Chondrocyte (in vitro differentiated cells): Measurements from ENCODE around the gene ALDH16A1. TPM values are rescaled to one million over a fixed set of nuclear protein-coding genes. Genes with fewer than 3 reads are reported as not detected.

Source experiments
- DNase-seq: peaks from one replicate; pipeline ENCODE4 v3.0.0; 2021; ENCODE audit warnings: mixed read lengths, low spot score
- H3K27ac Mint-ChIP-seq: one replicate; pipeline ENCODE4 v1.8.0; 2021; ENCODE audit warnings: mild to moderate bottlenecking, moderate library complexity, mixed read lengths; ENCODE audit not compliant: unreplicated experiment
- H3K27me3 Mint-ChIP-seq: 2 replicates; pipeline ENCODE4 v1.8.0; 2021; ENCODE audit warnings: low read depth, mixed read lengths
- H3K36me3 Mint-ChIP-seq: 2 replicates; pipeline ENCODE4 v1.8.0; 2021; ENCODE audit warnings: low read depth, mixed read lengths
- H3K4me1 Mint-ChIP-seq: 2 replicates; pipeline ENCODE4 v1.8.0; 2021; ENCODE audit warnings: low read depth, mild to moderate bottlenecking, mixed read lengths
- H3K4me3 Mint-ChIP-seq: one replicate; pipeline ENCODE4 v1.8.0; 2021; ENCODE audit warnings: mild to moderate bottlenecking, moderate library complexity, mixed read lengths; ENCODE audit not compliant: unreplicated experiment
- H3K9me3 Mint-ChIP-seq: 2 replicates; pipeline ENCODE4 v1.8.0; 2021; ENCODE audit warnings: low read depth, mixed read lengths
- total RNA-seq: library from RNA; stranded (reverse); gene quantifications from 3 replicates; pipeline ENCODE4 v1.2.1, GENCODE V29; 2021
- TF ChIP-seq, protein P1 (sequence below): fragments of 200-600 bp; sonication (generic); IDR thresholded peaks from 2 replicates; pipeline ENCODE4 v1.5.0; 2021; ENCODE audit warnings: antibody characterized with exemption, mild to moderate bottlenecking, moderate library complexity

The ALDH16A1 gene
- total RNA-seq, 1 donor from 2014 or later, result 23.2 TPM

DNA sequence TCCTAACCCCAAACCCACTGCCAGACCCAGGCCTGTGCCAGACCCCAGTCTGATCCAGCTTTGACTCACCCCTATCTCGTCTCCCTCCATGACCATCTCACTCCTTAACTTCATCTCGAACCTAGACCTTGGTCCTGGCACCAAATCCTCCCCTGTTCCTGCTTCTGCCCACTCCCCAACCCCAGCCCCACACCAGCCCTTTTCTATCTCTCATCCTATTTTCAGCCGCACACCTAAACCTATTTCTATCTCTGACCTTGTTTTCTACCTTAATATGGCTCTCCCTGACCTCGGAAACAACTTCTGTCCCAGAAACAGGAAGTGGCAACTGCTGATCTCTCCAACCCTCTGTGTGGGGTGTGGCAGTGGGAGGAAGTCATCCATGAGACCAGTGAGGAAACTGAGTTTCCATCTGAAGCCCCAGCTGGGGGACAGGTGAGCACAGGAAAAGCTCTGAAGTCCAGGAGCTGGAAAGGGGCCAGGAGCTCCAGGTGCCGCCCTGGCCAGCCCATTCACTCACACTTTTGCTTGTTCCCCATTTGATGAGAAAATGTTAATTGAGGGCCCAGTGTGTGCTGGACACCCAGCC is 43.5 kb upstream of the ALDH16A1 start:
- Mint-ChIP-seq H3K27ac (no peak overlapping the region), H3K27me3 (peaks cover 3% of the 10 kb centered on the region), H3K4me3 (no peak overlapping the region), H3K9me3 (no peaks in the 10 kb centered on the region), H3K36me3 (no peaks in the 10 kb centered on the region), H3K4me1 (no peaks in the 10 kb centered on the region)
- TF ChIP-seq, protein P1, sequence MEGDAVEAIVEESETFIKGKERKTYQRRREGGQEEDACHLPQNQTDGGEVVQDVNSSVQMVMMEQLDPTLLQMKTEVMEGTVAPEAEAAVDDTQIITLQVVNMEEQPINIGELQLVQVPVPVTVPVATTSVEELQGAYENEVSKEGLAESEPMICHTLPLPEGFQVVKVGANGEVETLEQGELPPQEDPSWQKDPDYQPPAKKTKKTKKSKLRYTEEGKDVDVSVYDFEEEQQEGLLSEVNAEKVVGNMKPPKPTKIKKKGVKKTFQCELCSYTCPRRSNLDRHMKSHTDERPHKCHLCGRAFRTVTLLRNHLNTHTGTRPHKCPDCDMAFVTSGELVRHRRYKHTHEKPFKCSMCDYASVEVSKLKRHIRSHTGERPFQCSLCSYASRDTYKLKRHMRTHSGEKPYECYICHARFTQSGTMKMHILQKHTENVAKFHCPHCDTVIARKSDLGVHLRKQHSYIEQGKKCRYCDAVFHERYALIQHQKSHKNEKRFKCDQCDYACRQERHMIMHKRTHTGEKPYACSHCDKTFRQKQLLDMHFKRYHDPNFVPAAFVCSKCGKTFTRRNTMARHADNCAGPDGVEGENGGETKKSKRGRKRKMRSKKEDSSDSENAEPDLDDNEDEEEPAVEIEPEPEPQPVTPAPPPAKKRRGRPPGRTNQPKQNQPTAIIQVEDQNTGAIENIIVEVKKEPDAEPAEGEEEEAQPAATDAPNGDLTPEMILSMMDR, result no peak
- no peak for DNase-seq

DNA sequence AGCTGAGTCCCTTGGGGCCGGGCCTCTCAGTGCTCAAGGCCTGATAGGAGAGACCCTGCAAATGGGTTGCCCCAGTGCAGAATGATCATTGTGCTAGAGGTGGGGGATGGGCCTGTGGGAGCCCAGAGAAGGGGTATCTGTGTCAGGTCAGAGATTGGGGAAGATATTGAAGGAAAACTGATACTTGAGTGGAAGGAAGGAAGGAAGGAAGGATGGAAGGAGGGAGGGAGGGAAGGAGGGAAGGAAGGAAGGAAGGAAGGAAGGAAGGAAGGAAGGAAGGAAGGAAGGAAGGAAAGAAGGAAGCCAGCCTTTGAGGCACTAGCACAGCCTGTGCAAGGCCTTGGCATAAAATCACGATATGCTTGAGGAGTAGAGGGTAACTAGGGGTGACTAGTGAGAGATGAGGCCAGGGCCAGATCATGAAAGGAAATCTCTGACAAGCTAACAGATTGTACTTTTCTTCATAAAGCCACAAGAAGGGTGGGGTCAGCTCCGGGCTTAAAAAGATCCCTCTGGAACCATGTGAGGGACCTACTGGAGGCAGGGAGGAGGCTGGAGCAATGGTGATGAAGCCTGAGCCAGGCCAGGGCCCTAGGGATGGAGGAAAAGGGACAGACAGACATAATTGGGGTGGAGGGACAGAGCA is 41.2 kb upstream of the ALDH16A1 start:
- Mint-ChIP-seq H3K27ac (no peak overlapping the region), H3K4me1 (no peaks in the 10 kb centered on the region), H3K36me3 (no peaks in the 10 kb centered on the region), H3K27me3 (peaks cover 7% of the 10 kb centered on the region), H3K4me3 (no peak overlapping the region), H3K9me3 (no peaks in the 10 kb centered on the region)
- no peak for DNase-seq
- TF ChIP-seq, protein P1, result no peak

DNA sequence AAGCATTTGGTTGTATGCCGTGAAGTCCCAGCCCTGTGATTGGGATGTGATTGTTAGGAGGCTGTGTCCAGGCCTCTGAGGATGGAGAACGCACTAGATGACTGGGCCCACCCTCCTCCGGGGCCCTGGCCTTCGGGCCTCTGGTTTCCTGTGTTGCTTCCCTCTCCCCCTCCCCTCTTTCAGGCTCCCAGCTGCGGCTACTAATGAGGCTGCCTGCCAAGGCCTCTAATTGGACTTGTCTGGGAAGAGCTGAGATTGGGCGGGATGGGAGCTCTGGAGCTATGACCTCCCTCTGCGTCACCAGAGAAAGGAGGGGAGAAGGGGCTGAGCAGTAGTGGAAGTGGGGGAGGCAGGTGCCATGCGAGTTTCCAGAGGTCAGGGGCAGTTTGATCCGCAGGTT is 39.7 kb upstream of the ALDH16A1 start:
- Mint-ChIP-seq H3K9me3 (no peaks in the 10 kb centered on the region), H3K27ac (no peak overlapping the region), H3K27me3 (peaks cover 14% of the 10 kb centered on the region), H3K4me3 (no peak overlapping the region), H3K36me3 (no peaks in the 10 kb centered on the region), H3K4me1 (no peaks in the 10 kb centered on the region)
- TF ChIP-seq, protein P1, result no peak
- no peak for DNase-seq

DNA sequence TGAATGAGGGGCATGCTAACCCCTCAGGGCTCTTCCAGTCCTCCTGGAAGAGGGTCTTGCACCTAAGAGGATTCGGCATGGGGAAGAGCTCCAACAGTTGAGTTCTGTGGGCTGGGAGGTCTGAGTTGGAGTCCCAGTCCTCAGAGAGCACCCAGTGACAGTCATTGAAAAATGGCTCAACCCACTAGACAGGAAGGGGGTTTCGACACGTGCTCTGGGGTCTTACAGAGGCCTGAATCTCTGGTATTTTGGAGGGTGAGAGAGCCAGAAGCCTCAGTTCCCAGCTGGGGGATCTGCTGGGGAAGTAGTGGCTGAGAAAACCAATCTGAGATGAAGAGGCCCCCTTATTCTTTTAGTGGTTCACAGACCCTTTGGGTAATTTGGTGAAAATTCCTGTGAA is 38.8 kb upstream of the ALDH16A1 start:
- Mint-ChIP-seq H3K4me1 (no peaks in the 10 kb centered on the region), H3K27me3 (peaks cover 22% of the 10 kb centered on the region), H3K27ac (no peak overlapping the region), H3K9me3 (no peaks in the 10 kb centered on the region), H3K4me3 (no peak overlapping the region), H3K36me3 (no peaks in the 10 kb centered on the region)
- no peak for DNase-seq
- TF ChIP-seq, protein P1, result no peak

DNA sequence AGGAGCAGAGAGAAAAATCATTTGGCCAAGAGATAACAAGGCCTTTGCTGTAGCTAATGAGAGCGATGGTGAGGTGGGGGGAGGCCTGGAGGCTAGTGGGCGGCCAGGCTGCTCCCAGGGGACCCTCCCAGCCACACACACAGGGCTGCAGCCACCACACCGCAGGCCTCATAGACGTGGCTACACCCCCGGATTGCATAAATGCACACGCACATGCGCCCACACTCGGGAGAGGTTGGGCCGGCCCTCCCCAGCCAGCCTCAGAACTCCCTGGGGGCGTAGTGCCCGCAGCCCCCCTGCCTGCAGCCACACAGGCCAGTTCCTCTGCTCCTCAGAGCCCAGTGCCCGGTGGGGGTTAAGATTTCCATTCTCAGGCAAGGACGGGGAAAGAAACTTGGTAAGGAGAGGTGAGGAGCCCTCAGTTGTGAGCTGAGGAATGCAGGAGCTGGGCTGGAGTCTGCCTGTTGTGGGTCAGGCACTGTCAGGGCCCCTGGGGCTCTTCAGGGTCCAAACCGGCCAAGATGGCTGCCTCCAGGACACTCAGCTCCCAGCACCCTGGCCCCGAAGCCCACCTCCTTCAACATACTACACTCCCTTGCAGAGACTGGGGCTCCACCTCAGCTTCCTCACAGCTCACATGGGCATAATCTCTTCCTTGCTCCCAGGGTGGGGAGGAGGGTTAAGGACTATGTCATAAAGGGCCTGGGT is 37.8 kb upstream of the ALDH16A1 start:
- Mint-ChIP-seq H3K9me3 (no peaks in the 10 kb centered on the region), H3K4me1 (no peaks in the 10 kb centered on the region), H3K27ac (no peak overlapping the region), H3K4me3 (no peak overlapping the region), H3K36me3 (no peaks in the 10 kb centered on the region), H3K27me3 (peaks cover 32% of the 10 kb centered on the region)
- DNase-seq, result no peak
- TF ChIP-seq, protein P1, result no peak
